Activated naive CD4-positive, alpha-beta T cell treated with anti-CD3 and anti-CD28 coated beads for 36 hours (primary cell): ENCODE data around the gene TPK1. TPM values are rescaled to one million over a fixed set of nuclear protein-coding genes. Genes with fewer than 3 reads are reported as not detected.

Experiments used
- CTCF ChIA-PET: fragments of 350-600 bp; sonication (Branson Sonifier 250); formaldehyde crosslinking; loops from one replicate; lab custom pipeline; 2021; ENCODE audit warnings: antibody characterized with exemption; lab: Charles Lee
- DNase-seq: peaks from one replicate; pipeline ENCODE4 v3.0.0-alpha.2; 2020
- H3K27ac Mint-ChIP-seq: one replicate; pipeline ENCODE4 v1.8.0; 2021; ENCODE audit warnings: mild to moderate bottlenecking, mixed read lengths
- H3K27me3 Mint-ChIP-seq: one replicate; pipeline ENCODE4 v1.8.0; 2021; ENCODE audit warnings: low read depth, mixed read lengths
- H3K36me3 Mint-ChIP-seq: one replicate; pipeline ENCODE4 v1.8.0; 2021; ENCODE audit warnings: low read depth, mixed read lengths
- H3K4me1 Mint-ChIP-seq: one replicate; pipeline ENCODE4 v1.8.0; 2021; ENCODE audit warnings: low read depth, mixed read lengths
- H3K4me3 Mint-ChIP-seq: one replicate; pipeline ENCODE4 v1.8.0; 2021; ENCODE audit warnings: mild to moderate bottlenecking, moderate library complexity, mixed read lengths
- H3K9me3 Mint-ChIP-seq: one replicate; pipeline ENCODE4 v1.8.0; 2021; ENCODE audit warnings: mixed read lengths
- intact Hi-C: fragments of 100-400 bp; cut with micrococcal nuclease; formaldehyde crosslinking; loops from one replicate; pipeline ENCODE4 v1.15.1; 2023
- total RNA-seq, 2 experiments: library from RNA; stranded (reverse); gene quantifications; one replicate each; pipeline ENCODE4 v1.2.3, GENCODE V29; 2021

TPK1 gene
- total RNA-seq, 2 experiments from 2014 or later, result 26.4 to 28.6 TPM

DNA sequence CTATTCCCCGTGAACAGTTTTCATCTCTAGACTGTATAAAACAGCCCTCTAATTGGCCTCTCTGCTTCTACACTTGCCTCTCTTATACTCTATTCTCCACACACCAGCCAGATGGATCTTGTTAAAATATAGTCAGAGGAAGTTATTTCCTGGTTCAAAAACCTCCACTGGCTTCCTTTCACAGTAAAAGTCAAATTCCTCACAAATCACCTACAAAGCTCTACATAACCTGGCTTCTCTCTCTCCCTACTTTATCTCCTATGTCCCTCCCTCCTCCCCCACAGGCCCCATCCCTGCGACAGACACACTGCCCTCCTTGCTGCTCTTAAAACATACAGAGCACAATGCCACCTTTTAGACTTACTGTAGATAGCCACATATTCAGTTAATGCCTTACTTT is 60.1 kb downstream of the TPK1 start:
- DNase-seq, result no peak
- peaks cover 47% of the 10 kb centered on the region for H3K4me1 Mint-ChIP-seq
- intact Hi-C loops, result no loop called here
- no peaks in the 10 kb centered on the region for H3K9me3 Mint-ChIP-seq
- no peaks in the 10 kb centered on the region for H3K27me3 Mint-ChIP-seq
- CTCF ChIA-PET, result no interaction called here
- H3K27ac Mint-ChIP-seq, result no peak overlapping the region
- H3K4me3 Mint-ChIP-seq, result no peak overlapping the region
- no peaks in the 10 kb centered on the region for H3K36me3 Mint-ChIP-seq

DNA sequence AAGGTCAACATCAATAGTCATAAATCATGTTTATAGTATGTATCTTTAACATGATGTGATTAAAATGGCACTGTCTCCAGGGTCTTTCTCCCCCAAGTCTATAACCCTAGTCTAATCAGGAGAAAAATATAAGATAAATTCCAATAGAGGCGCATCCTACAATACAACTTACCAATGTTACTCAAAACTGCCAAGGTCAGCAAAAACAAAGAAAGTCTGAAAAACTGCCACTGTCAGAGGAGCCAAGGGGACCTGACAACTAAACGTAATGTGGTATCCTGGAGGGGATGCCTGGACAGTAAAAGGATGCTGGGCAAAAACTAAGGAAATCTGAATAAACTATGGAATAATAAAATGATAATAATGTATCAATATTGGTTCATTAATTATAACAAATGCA is 63.9 kb downstream of the TPK1 start:
- Mint-ChIP-seq H3K9me3 (no peaks in the 10 kb centered on the region), H3K4me1 (peaks cover 31% of the 10 kb centered on the region), H3K4me3 (no peak overlapping the region), H3K36me3 (peaks cover 1% of the 10 kb centered on the region), H3K27ac (no peak overlapping the region), H3K27me3 (no peaks in the 10 kb centered on the region)
- CTCF ChIA-PET, result interaction anchor here (0.7 kb wide), 1 partner anchor 15 kb away, joined by 3 read pairs; no protein-coding TSS in a partner anchor
- no peak for DNase-seq
- intact Hi-C loops, result no loop called here

DNA sequence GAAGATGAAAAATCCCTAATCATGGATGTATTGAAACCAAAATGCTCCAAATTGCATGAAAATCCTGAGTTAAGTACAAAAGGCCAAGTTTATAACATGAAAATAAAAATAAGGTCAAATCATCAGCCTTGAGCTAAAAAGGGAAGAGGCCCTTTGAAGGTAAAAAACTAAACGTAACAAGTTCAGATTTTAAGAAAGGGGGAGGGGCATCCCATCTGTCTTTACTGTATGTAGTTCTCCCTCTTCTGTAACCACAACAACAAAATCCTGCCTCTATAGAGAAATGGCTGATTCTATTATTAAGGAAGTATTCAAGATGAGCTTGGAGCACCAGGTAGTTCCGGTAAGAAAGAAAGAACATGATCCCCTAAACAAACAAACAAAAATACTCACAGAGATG is 64.7 kb downstream of the TPK1 start:
- intact Hi-C loops, result no loop called here
- H3K9me3 Mint-ChIP-seq, result no peaks in the 10 kb centered on the region
- H3K27ac Mint-ChIP-seq, result no peak overlapping the region

DNA sequence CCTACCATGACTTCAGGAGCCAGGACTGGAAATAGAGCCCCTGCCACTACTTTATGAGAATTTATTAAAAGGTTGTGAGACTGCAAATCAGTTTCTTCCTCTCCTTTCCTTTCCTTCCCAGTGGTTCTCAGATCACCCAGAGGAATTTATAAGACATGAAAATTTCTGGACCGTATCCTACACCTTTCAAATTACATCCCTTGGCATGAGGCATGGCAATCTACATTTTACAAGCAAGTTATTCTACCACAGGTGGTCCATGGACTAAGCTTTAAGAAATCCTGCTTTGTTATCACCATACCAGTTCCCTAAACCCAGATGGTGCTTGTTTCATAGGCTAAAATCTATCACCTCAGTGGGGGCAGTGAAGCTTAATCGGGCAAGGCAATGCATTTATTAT is 66.5 kb downstream of the TPK1 start:
- Mint-ChIP-seq H3K27ac (no peak overlapping the region), H3K27me3 (no peaks in the 10 kb centered on the region), H3K36me3 (peaks cover 1% of the 10 kb centered on the region), H3K4me3 (no peak overlapping the region), H3K9me3 (no peaks in the 10 kb centered on the region), H3K4me1 (peaks cover 11% of the 10 kb centered on the region)
- CTCF ChIA-PET, result no interaction called here
- DNase-seq, result no peak
- intact Hi-C loops, result no loop called here

More for the DNA sequence above, 64.7 kb downstream of the TPK1 start:
- Mint-ChIP-seq H3K27me3 (no peaks in the 10 kb centered on the region), H3K36me3 (peaks cover 1% of the 10 kb centered on the region), H3K4me1 (peaks cover 25% of the 10 kb centered on the region), H3K4me3 (no peak overlapping the region)
- CTCF ChIA-PET, result interaction anchor here (0.7 kb wide), 1 partner anchor 16 kb away, joined by 3 read pairs; no protein-coding TSS in a partner anchor
- DNase-seq, result no peak

DNA sequence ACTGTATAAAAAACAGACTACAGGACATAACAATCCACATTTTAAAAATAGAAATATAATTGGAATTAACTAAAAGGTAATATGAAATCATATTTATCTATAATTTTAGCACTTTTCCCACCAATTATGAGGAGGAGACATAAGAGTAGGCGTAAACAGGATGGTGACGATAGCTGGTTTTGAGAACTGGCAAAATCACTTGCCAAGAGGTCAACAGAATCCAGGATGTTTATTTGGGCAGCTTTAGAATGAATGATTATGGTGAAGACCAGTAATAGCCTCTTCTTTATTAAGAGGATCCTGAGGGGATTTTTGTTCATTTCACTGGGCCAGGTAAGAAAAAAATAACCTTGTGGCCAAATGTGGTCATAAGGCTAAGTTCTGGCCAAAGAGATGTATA is 67.2 kb downstream of the TPK1 start:
- peaks cover 11% of the 10 kb centered on the region for H3K4me1 Mint-ChIP-seq
- H3K36me3 Mint-ChIP-seq, result peaks cover 5% of the 10 kb centered on the region
- no peak overlapping the region for H3K27ac Mint-ChIP-seq
- intact Hi-C loops, result no loop called here
- no peaks in the 10 kb centered on the region for H3K27me3 Mint-ChIP-seq
- H3K4me3 Mint-ChIP-seq, result no peak overlapping the region
- H3K9me3 Mint-ChIP-seq, result no peaks in the 10 kb centered on the region
- CTCF ChIA-PET, result no interaction called here
- no peak for DNase-seq

DNA sequence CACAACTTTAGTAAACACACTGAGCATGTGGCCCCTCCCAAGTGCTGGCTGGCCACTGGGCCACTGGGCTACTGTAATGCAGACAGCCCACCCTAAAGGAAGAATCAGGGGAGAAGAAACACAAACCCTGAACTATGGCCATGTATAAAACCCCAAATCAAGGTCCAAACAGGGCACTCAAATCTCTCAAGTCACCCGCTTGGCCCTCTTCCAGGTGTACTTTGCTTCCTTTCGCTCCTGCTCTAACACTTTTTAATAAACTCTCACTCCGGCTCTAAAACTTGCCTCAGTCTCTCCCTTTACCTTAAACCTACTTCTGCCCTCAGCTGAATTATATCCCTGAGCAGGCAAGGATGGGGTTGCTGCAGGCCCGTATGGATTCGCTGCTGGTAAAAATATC is 72.6 kb downstream of the TPK1 start:
- Mint-ChIP-seq H3K4me3 (no peak overlapping the region), H3K27ac (no peak overlapping the region), H3K27me3 (no peaks in the 10 kb centered on the region), H3K4me1 (no peaks in the 10 kb centered on the region), H3K9me3 (no peaks in the 10 kb centered on the region), H3K36me3 (peaks cover 17% of the 10 kb centered on the region)
- CTCF ChIA-PET, result interaction anchor here (0.6 kb wide), 1 partner anchor 442 kb away, joined by 3 read pairs; no protein-coding TSS in a partner anchor
- intact Hi-C loops, result no loop called here
- DNase-seq, result no peak

DNA sequence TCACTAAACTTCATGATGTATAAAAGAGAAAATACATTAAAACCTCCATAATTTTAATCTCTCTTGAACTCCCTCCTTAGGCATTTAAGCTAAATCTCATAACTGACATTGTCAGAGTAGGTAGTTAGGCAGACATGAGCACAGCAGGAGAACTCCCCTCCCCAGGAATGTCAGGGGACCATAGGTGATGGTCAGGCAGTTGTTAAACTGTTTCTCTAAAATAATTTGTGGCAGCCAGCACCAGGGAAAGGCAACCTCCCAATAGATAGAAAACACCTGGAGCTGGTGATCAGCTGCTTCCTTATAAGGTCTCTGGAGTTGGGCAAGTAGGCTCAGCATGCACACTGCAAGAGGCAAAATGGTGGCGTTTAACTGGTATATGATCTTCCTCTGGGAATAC is 73.0 kb downstream of the TPK1 start:
- Mint-ChIP-seq H3K4me3 (no peak overlapping the region), H3K9me3 (no peaks in the 10 kb centered on the region), H3K4me1 (no peaks in the 10 kb centered on the region), H3K27me3 (no peaks in the 10 kb centered on the region), H3K27ac (no peak overlapping the region), H3K36me3 (peaks cover 19% of the 10 kb centered on the region)
- no peak for DNase-seq
- intact Hi-C loops, result no loop called here
- CTCF ChIA-PET, result no interaction called here

DNA sequence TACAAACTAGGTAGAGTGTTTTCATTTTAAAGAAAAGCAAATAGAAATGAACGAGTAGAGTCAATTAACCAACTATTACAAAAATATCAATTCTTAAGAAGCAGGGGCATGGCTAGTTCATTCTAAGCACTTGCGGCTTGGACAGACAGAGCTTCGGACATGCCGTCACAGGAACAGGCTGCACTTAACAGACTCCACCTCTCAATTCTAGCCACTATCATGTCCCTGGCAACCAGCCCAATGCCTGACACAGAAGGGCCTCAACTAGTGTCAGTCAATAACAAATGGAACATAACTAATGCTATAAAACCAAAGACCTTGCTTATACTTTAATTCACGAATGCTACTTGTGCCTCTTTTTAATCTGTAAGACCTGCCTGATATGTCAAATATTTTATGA is 74.4 kb downstream of the TPK1 start:
- Mint-ChIP-seq H3K36me3 (peaks cover 26% of the 10 kb centered on the region), H3K27ac (no peak overlapping the region), H3K27me3 (no peaks in the 10 kb centered on the region), H3K9me3 (peaks cover 1% of the 10 kb centered on the region), H3K4me1 (no peaks in the 10 kb centered on the region), H3K4me3 (no peak overlapping the region)
- intact Hi-C loops, result no loop called here
- DNase-seq, result no peak
- CTCF ChIA-PET, result no interaction called here

DNA sequence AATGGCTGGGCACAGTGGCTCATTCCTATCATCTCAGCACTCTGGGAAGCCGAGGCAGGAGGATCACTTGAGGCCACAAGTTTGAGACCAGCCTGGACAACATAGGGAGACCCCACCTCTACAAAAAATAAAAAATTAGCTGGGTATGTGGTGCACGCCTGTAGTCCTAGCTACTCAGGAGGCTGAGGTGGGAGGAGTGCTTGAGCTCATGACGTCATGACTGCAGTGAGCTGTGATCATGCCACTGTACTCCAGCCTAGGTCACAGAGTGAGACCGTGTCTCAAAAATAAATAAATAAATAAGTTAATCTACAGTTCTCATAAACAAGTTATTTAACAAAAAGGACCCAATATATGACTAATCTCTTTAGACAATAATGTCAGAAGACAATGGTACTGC is 76.2 kb downstream of the TPK1 start:
- intact Hi-C loops, result no loop called here
- H3K4me1 Mint-ChIP-seq, result no peaks in the 10 kb centered on the region
- H3K9me3 Mint-ChIP-seq, result peaks cover 1% of the 10 kb centered on the region
- no peak overlapping the region for H3K4me3 Mint-ChIP-seq
- peaks cover 33% of the 10 kb centered on the region for H3K36me3 Mint-ChIP-seq
- CTCF ChIA-PET, result no interaction called here
- H3K27me3 Mint-ChIP-seq, result no peaks in the 10 kb centered on the region
- no peak overlapping the region for H3K27ac Mint-ChIP-seq
- no peak for DNase-seq

DNA sequence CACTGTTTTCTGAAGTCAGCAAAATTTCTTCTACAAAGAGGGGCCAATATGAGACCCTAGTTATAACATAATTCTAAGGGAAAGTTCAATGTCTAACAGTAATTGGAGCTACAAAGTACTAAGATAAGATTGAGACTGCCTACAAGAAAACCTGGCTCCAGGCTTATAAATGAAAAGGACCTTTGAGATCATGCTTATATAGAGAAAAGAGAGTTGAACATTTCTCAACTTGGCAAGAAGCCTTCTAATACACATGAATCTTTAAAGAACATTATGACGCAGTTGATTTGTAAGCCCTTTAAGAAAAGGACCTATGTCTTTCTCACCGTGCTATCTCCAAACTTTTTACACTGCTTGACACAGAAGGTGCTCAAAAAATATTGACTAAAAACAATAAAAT is 87.9 kb downstream of the TPK1 start:
- CTCF ChIA-PET, result interaction anchor here (1.3 kb wide), 1 partner anchor 87 kb away, joined by 4 read pairs; the partner anchor contains the start of gene TPK1
- Mint-ChIP-seq H3K27me3 (no peaks in the 10 kb centered on the region), H3K4me1 (no peaks in the 10 kb centered on the region), H3K27ac (no peak overlapping the region), H3K4me3 (no peak overlapping the region), H3K9me3 (peaks cover 16% of the 10 kb centered on the region), H3K36me3 (peaks cover 5% of the 10 kb centered on the region)
- DNase-seq, result no peak
- intact Hi-C loops, result no loop called here

DNA sequence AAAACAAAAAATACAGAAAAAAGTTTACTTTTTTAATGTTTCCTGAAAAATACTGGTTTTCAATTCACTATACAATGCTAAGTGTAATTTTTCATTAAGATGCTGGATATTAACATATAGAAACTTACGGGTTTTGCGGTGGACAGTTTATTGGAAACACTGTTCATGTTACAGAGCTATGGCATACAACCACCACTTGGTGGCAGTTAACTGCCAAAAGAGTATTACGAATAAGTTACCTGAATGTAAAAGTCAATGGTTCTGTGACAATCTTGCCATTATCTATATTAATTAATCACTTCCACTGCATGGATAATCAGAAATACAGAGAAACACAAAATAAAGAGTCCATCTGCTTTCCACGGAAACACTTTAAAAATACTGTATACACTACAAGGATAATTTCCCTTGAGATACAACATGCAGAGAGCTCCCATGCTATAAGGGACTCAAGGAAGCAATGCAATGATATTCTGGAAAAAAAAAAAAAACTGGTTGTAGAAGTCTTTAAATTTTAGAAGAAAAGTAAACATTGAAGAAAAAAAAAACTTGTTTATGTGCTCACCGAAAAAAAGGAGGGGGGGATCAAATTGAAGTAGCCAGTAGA is 97.0 kb downstream of the TPK1 start:
- Mint-ChIP-seq H3K27ac (no peak overlapping the region), H3K4me3 (no peak overlapping the region), H3K36me3 (peaks cover 2% of the 10 kb centered on the region), H3K4me1 (peaks cover 7% of the 10 kb centered on the region), H3K9me3 (peaks cover 2% of the 10 kb centered on the region), H3K27me3 (no peaks in the 10 kb centered on the region)
- intact Hi-C loops, result loop anchor here (1.0 to 2.0 kb wide), 5 partner anchors 48 to 297 kb away; no protein-coding TSS in a partner anchor
- peak; percentile 35 for DNase-seq
- CTCF ChIA-PET, result interaction anchor here (0.7 to 2.9 kb wide), 9 partner anchors 77 to 714 kb away, joined by 3 to 15 read pairs (median 4); partner anchors contain the start of gene TPK1

DNA sequence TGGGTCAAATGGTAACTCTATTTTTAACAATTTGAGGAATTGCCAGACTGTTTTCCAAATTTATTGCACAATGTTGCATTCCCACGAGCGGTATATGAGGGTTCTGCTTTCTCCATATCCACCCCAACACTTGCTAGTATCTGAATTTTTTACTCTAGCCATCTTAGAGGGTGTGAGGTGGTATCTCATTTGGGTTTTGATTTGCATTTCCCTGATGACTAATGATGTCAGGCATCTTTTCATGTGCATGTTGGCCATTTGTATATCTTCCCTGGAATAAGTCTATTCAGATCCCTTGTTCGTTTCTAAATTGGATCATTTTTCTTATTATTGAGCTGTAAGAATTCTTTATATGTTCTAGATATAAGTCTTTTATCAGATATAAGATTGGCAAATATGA is 97.7 kb downstream of the TPK1 start:
- no peaks in the 10 kb centered on the region for H3K27me3 Mint-ChIP-seq
- H3K4me1 Mint-ChIP-seq, result peaks cover 7% of the 10 kb centered on the region
- intact Hi-C loops, result loop anchor here (1.0 to 2.0 kb wide), 5 partner anchors 49 to 298 kb away; no protein-coding TSS in a partner anchor
- H3K9me3 Mint-ChIP-seq, result no peaks in the 10 kb centered on the region
- H3K27ac Mint-ChIP-seq, result no peak overlapping the region
- CTCF ChIA-PET, result interaction anchor here (0.6 to 2.9 kb wide), 6 partner anchors 17 to 299 kb away, joined by 3 to 15 read pairs (median 4); partner anchors contain the start of gene TPK1
- DNase-seq, result no peak
- no peaks in the 10 kb centered on the region for H3K36me3 Mint-ChIP-seq
- H3K4me3 Mint-ChIP-seq, result no peak overlapping the region

DNA sequence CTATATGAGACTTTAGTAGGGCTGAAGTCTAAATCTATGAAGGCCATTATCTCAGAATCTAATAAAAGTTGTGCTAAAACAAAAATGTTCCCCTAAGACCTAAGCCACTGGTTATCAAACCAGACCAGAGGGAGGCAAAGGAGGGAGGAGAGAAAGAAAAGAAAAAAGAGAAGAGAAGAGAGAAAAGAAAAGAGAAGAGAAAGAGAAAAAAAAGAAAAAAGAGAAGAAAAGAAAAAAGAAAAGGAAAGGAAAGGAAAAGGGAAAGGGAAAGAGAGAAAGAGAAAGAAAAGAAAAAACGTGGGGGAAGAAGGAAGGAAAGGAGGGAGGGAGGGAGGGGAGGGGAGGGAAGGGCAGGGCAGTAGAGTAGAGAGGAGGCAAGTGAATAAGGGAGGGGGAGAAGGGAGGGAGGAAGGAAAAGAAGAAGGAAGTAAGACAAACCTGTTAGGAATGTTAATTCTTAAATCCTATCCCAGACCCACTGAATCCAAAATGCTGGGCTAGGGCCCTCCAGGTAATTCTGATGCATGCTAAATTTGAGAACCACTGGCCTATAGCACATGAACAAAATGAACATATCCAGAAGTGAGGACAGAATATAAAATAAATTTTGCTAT is 98.9 kb downstream of the TPK1 start:
- Mint-ChIP-seq H3K4me3 (no peak overlapping the region), H3K4me1 (peaks cover 7% of the 10 kb centered on the region), H3K9me3 (no peaks in the 10 kb centered on the region), H3K27me3 (no peaks in the 10 kb centered on the region), H3K36me3 (peaks cover under 1% of the 10 kb centered on the region), H3K27ac (no peak overlapping the region)
- intact Hi-C loops, result no loop called here
- CTCF ChIA-PET, result interaction anchor here (0.9 kb wide), 1 partner anchor 40 kb away, joined by 4 read pairs; no protein-coding TSS in a partner anchor
- DNase-seq, result no peak
